22Rv1 (cell line): Measurements from ENCODE around the gene APBA2.

Experiments
- ZFX ChIP-seq: fragments of 450-650 bp; IDR thresholded peaks from 2 replicates; pipeline ENCODE4 v1.6.1; 2017; ENCODE audit warnings: antibody characterized with exemption, borderline replicate concordance
- TF ChIP-seq, protein P1 (sequence below): fragments of 450-650 bp; IDR thresholded peaks from 2 replicates; pipeline ENCODE4 v1.5.1; 2017; ENCODE audit warnings: mild to moderate bottlenecking

GRCh38 chr15:29071882-29072273 lies 186.1 kb downstream of the APBA2 start:
- TF ChIP-seq, protein P1, sequence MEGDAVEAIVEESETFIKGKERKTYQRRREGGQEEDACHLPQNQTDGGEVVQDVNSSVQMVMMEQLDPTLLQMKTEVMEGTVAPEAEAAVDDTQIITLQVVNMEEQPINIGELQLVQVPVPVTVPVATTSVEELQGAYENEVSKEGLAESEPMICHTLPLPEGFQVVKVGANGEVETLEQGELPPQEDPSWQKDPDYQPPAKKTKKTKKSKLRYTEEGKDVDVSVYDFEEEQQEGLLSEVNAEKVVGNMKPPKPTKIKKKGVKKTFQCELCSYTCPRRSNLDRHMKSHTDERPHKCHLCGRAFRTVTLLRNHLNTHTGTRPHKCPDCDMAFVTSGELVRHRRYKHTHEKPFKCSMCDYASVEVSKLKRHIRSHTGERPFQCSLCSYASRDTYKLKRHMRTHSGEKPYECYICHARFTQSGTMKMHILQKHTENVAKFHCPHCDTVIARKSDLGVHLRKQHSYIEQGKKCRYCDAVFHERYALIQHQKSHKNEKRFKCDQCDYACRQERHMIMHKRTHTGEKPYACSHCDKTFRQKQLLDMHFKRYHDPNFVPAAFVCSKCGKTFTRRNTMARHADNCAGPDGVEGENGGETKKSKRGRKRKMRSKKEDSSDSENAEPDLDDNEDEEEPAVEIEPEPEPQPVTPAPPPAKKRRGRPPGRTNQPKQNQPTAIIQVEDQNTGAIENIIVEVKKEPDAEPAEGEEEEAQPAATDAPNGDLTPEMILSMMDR, result no peak
- no peak for TF ChIP-seq ZFX
